ENCODE measurements around the gene CMTM6.

Gene CMTM6

DNA sequence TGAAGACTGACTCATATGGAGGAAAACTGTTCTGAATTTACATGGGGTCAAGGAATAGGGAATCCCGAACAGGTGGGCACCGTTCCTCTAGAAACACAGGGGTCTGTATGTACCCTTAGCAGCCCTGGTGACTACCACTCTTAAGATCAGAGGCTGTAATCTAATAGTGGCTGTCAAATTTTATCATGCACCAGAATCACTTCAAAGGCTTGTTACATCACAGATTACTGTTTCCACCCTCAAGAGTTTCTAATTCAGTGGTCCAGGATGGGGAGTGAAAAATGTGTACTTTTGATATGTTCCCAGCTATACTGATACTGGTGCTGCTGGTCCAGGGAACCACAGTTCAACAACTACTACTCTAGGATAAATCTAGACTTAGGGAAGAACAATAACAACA, 40.2 kb upstream of the CMTM6 start:
- H3K4me2 ChIP-seq (ENCODE audit: low read depth, low read length), result no peak overlapping the region
- H3K27ac ChIP-seq (ENCODE audit: low read length), result no peak overlapping the region
- H3F3A ChIP-seq (ENCODE audit: insufficient read depth, low read length), result no peaks in the 10 kb centered on the region
- H3K9me2 ChIP-seq (replicated peaks; ENCODE audit: insufficient read depth, low read length), result no peaks in the 10 kb centered on the region
- no peak overlapping the region for H2AFZ ChIP-seq (ENCODE audit: low read length)
- no peaks in the 10 kb centered on the region for H3K9me3 ChIP-seq (replicated peaks; ENCODE audit: insufficient read depth, low read length)
- peaks cover 25% of the 10 kb centered on the region for H3K79me2 ChIP-seq (ENCODE audit: low read length)
- no peaks in the 10 kb centered on the region for H4K20me1 ChIP-seq (ENCODE audit: insufficient read depth, low read length)
- H3K4me1 ChIP-seq (ENCODE audit: low read length), result no peaks in the 10 kb centered on the region
- no peaks in the 10 kb centered on the region for H3K27me3 ChIP-seq (replicated peaks; ENCODE audit: insufficient read depth, low read length)
- DNase-seq, result no peak
- H3K36me3 ChIP-seq (replicated peaks; ENCODE audit: insufficient read depth, low read length), result no peaks in the 10 kb centered on the region; the same call in 1 of the 2 replicates
- H3K9ac ChIP-seq (ENCODE audit: low read length), result no peak overlapping the region
- TF ChIP-seq EZH2phosphoT487 (IDR thresholded peaks at IDR 0.05; ENCODE audit: low read length), result no peak
- no peak for TF ChIP-seq CTCF (IDR thresholded peaks at IDR 0.05; ENCODE audit: low read length)
- no peak for TF ChIP-seq EZH2 (optimal IDR thresholded peaks at IDR 0.05; ENCODE audit: low read depth, low read length)
- H3K4me3 ChIP-seq (ENCODE audit: low read length), result no peak overlapping the region

- Histone ChIP-seq H3K36me3 (replicated peaks; ENCODE audit: insufficient read depth, low read length) (no peaks in the 10 kb centered on the region; the same call in 1 of the 2 replicates), H3K27ac (ENCODE audit: low read length) (no peak overlapping the region), H3K79me2 (ENCODE audit: low read length) (peaks cover 10% of the 10 kb centered on the region), H3F3A (ENCODE audit: insufficient read depth, low read length) (no peaks in the 10 kb centered on the region), H3K4me2 (ENCODE audit: low read depth, low read length) (no peak overlapping the region), H3K27me3 (replicated peaks; ENCODE audit: insufficient read depth, low read length) (no peaks in the 10 kb centered on the region), H3K4me3 (ENCODE audit: low read length) (no peak overlapping the region), H3K4me1 (ENCODE audit: low read length) (no peaks in the 10 kb centered on the region), H3K9me2 (replicated peaks; ENCODE audit: insufficient read depth, low read length) (no peaks in the 10 kb centered on the region), H4K20me1 (ENCODE audit: insufficient read depth, low read length) (no peaks in the 10 kb centered on the region), H3K9me3 (replicated peaks; ENCODE audit: insufficient read depth, low read length) (no peaks in the 10 kb centered on the region), H3K9ac (ENCODE audit: low read length) (no peak overlapping the region), H2AFZ (ENCODE audit: low read length) (no peak overlapping the region)
- TF ChIP-seq EZH2 (optimal IDR thresholded peaks at IDR 0.05; ENCODE audit: low read depth, low read length) (no peak), EZH2phosphoT487 (IDR thresholded peaks at IDR 0.05; ENCODE audit: low read length) (no peak), CTCF (IDR thresholded peaks at IDR 0.05; ENCODE audit: low read length) (no peak)
- DNase-seq, result no peak
Measured at GRCh38 chr3:32540899-32541298, 38.2 kb upstream of the CMTM6 start.

DNA sequence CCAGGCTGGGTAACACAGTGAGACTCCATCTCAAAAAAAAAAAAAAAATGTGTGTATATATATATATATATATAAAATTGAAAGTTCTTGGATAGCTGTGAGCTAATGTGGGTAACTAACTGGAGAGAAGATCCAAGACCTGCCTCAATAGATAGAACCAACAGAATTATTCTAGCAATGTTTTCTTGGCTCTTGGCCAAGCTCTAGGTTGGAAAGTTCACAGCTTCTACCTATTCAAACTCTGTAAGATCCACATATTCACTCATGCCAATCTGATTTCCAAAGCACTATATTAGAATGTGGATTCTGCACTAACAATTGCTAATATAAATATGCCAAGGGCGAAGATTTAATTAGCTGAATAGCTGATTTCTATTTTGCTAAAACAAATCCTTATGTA, 29.8 kb upstream of the CMTM6 start:
- Histone ChIP-seq H3K9me2 (replicated peaks; ENCODE audit: insufficient read depth, low read length) (no peaks in the 10 kb centered on the region), H4K20me1 (ENCODE audit: insufficient read depth, low read length) (no peaks in the 10 kb centered on the region), H3K4me1 (ENCODE audit: low read length) (no peaks in the 10 kb centered on the region), H3K9me3 (replicated peaks; ENCODE audit: insufficient read depth, low read length) (no peaks in the 10 kb centered on the region), H3K9ac (ENCODE audit: low read length) (no peak overlapping the region), H3K36me3 (replicated peaks; ENCODE audit: insufficient read depth, low read length) (no peaks in the 10 kb centered on the region; the same call in 1 of the 2 replicates), H3K27me3 (replicated peaks; ENCODE audit: insufficient read depth, low read length) (no peaks in the 10 kb centered on the region), H3K4me3 (ENCODE audit: low read length) (no peak overlapping the region), H3K27ac (ENCODE audit: low read length) (no peak overlapping the region), H3F3A (ENCODE audit: insufficient read depth, low read length) (no peaks in the 10 kb centered on the region), H3K79me2 (ENCODE audit: low read length) (no peaks in the 10 kb centered on the region), H3K4me2 (ENCODE audit: low read depth, low read length) (no peak overlapping the region), H2AFZ (ENCODE audit: low read length) (no peak overlapping the region)
- TF ChIP-seq EZH2 (optimal IDR thresholded peaks at IDR 0.05; ENCODE audit: low read depth, low read length) (no peak), EZH2phosphoT487 (IDR thresholded peaks at IDR 0.05; ENCODE audit: low read length) (no peak), CTCF (IDR thresholded peaks at IDR 0.05; ENCODE audit: low read length) (no peak)
- no peak for DNase-seq
